HUES64 (cell line): ENCODE data around the gene HMCN2.

Source experiments
- H3K27ac ChIP-seq: 2 replicates; pipeline ENCODE4 v1.7.0; 2013; ENCODE audit warnings: low read depth, low read length, inconsistent platforms
- H3K27me3 ChIP-seq: 2 replicates; pipeline ENCODE4 v1.6.1; 2013; ENCODE audit warnings: mild to moderate bottlenecking, low read length; ENCODE audit not compliant: insufficient read depth
- H3K36me3 ChIP-seq: 2 replicates; pipeline ENCODE4 v1.6.1; 2013; ENCODE audit warnings: mild to moderate bottlenecking, low read length; ENCODE audit not compliant: insufficient read depth
- H3K4me1 ChIP-seq: 2 replicates; pipeline ENCODE4 v1.6.1; 2013; ENCODE audit warnings: mild to moderate bottlenecking, low read length, moderate library complexity; ENCODE audit not compliant: insufficient read depth
- H3K4me3 ChIP-seq: 2 replicates; pipeline ENCODE4 v1.5.1; 2013; ENCODE audit warnings: mild to moderate bottlenecking, low read length, moderate library complexity
- H3K9ac ChIP-seq: 2 replicates; pipeline ENCODE4 v1.6.1; 2013; ENCODE audit warnings: mild to moderate bottlenecking, low read depth, low read length
- H3K9me3 ChIP-seq: 2 replicates; pipeline ENCODE4 v1.6.1; 2013; ENCODE audit warnings: low read depth, low read length; ENCODE audit not compliant: insufficient read depth
- WGBS: fragments of 150-250, 120-280 bp; methylation state at CpG from one replicate; pipeline ENCODE4 v1.1.7; 2013; ENCODE audit warnings: missing lambda C conversion rate; 5-methylcytosine and 5-hydroxymethylcytosine counted together

HMCN2 gene

GRCh38 chr9:130295431-130295830, 29.9 kb downstream of the HMCN2 start:
- Histone ChIP-seq H3K36me3 (no peaks in the 10 kb centered on the region), H3K4me1 (no peaks in the 10 kb centered on the region), H3K9ac (no peak overlapping the region), H3K9me3 (no peaks in the 10 kb centered on the region), H3K27ac (no peak overlapping the region), H3K27me3 (no peaks in the 10 kb centered on the region), H3K4me3 (no peak overlapping the region)
- WGBS = 76% methylated on average over 11 of the region's 11 CpGs

GRCh38 chr9:130295945-130296782, 30.6 kb downstream of the HMCN2 start:
- no peaks in the 10 kb centered on the region for H3K27me3 ChIP-seq
- no peak overlapping the region for H3K4me3 ChIP-seq
- H3K36me3 ChIP-seq = no peaks in the 10 kb centered on the region
- WGBS = 84% methylated on average over 10 of the region's 10 CpGs
- H3K9ac ChIP-seq = no peak overlapping the region
- no peaks in the 10 kb centered on the region for H3K4me1 ChIP-seq
- no peak overlapping the region for H3K27ac ChIP-seq
- H3K9me3 ChIP-seq = no peaks in the 10 kb centered on the region

- Histone ChIP-seq H3K9me3 (no peaks in the 10 kb centered on the region), H3K36me3 (no peaks in the 10 kb centered on the region), H3K27ac (no peak overlapping the region), H3K9ac (no peak overlapping the region), H3K4me1 (no peaks in the 10 kb centered on the region), H3K27me3 (no peaks in the 10 kb centered on the region), H3K4me3 (no peak overlapping the region)
- WGBS = 64% methylated on average over 2 of the region's 2 CpGs
These were observed 31.2 kb downstream of the HMCN2 start for GRCh38 chr9:130296783-130297055.

DNA sequence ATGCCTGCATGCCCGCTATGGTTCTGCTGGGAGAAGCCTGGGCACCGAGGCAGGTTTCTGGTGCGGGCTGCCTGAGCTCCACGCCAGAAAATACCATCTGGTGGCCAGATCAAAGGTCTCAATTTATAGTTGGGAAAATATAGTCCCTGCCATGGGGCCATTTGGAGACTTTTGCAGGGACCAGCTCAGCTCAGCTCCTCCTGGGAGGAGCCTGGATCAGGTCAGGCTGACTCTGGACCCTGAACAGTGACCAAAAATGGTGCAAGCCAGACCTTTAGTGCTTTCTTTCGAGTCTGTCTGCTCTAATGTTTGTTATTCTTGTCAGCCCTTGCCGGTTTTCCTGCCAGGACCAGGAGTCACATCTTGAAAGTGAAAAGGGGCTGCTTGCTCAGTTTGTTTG, 31.8 kb downstream of the HMCN2 start:
- no peak overlapping the region for H3K9ac ChIP-seq
- H3K9me3 ChIP-seq = no peaks in the 10 kb centered on the region
- no peak overlapping the region for H3K27ac ChIP-seq
- no peaks in the 10 kb centered on the region for H3K36me3 ChIP-seq
- no peaks in the 10 kb centered on the region for H3K4me1 ChIP-seq
- no peaks in the 10 kb centered on the region for H3K27me3 ChIP-seq
- H3K4me3 ChIP-seq = no peak overlapping the region
- 86% methylated on average over 6 of the region's 6 CpGs for WGBS

- Histone ChIP-seq H3K4me3 (no peak overlapping the region), H3K9me3 (no peaks in the 10 kb centered on the region), H3K9ac (no peak overlapping the region), H3K4me1 (no peaks in the 10 kb centered on the region), H3K27me3 (no peaks in the 10 kb centered on the region), H3K36me3 (no peaks in the 10 kb centered on the region), H3K27ac (no peak overlapping the region)
- 67% methylated on average over 14 of the region's 15 CpGs for WGBS
These were observed 33.2 kb downstream of the HMCN2 start for GRCh38 chr9:130298662-130299279.

- Histone ChIP-seq H3K9me3 (no peaks in the 10 kb centered on the region), H3K9ac (no peak overlapping the region), H3K4me3 (no peak overlapping the region), H3K36me3 (no peaks in the 10 kb centered on the region), H3K4me1 (no peaks in the 10 kb centered on the region), H3K27me3 (no peaks in the 10 kb centered on the region), H3K27ac (no peak overlapping the region)
- WGBS = 89% methylated on average over 4 of the region's 4 CpGs
These were observed 34.4 kb downstream of the HMCN2 start for GRCh38 chr9:130299785-130300615.

DNA sequence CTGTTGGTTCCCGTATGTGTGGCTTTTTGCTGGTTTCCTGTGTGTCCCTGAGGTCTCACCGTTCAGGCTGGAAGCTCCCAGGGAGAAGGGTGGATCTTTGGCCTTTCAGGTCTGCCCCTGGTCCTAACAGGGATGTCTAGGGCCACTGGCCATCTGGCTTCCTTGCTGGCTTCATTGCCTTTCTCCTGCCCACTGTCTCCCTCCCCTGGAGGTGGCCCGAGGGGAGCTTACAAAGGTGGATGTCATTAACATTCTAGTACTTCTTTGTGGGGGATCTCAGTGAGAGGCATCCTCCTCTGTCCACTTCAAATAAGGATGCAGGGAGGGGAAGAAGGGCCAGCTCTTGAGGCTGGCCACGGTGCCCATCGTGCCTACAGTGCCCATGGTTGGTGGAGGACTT, 35.2 kb downstream of the HMCN2 start:
- Histone ChIP-seq H3K9ac (no peak overlapping the region), H3K4me3 (no peak overlapping the region)
- WGBS = 73% methylated on average over 4 of the region's 5 CpGs

GRCh38 chr9:130301483-130302286, 36.1 kb downstream of the HMCN2 start:
- H3K4me1 ChIP-seq = no peaks in the 10 kb centered on the region
- peaks cover 2% of the 10 kb centered on the region; the same call in 1 of the 2 replicates for H3K36me3 ChIP-seq
- H3K9me3 ChIP-seq = no peaks in the 10 kb centered on the region
- H3K4me3 ChIP-seq = no peak overlapping the region
- 88% methylated on average over 18 of the region's 18 CpGs for WGBS
- no peak overlapping the region for H3K9ac ChIP-seq
- no peaks in the 10 kb centered on the region for H3K27me3 ChIP-seq
- no peak overlapping the region for H3K27ac ChIP-seq

More for the DNA sequence above, 35.2 kb downstream of the HMCN2 start:
- Histone ChIP-seq H3K27ac (no peak overlapping the region), H3K36me3 (no peaks in the 10 kb centered on the region), H3K9me3 (no peaks in the 10 kb centered on the region), H3K27me3 (no peaks in the 10 kb centered on the region), H3K4me1 (no peaks in the 10 kb centered on the region)

GRCh38 chr9:130302785-130303612, 37.4 kb downstream of the HMCN2 start:
- Histone ChIP-seq H3K9me3 (no peaks in the 10 kb centered on the region), H3K27ac (no peak overlapping the region), H3K4me1 (no peaks in the 10 kb centered on the region), H3K36me3 (peaks cover 5% of the 10 kb centered on the region; the same call in 1 of the 2 replicates), H3K27me3 (no peaks in the 10 kb centered on the region), H3K9ac (no peak overlapping the region; the same call in 1 of the 2 replicates), H3K4me3 (no peak overlapping the region)
- WGBS = 90% methylated on average over 23 of the region's 23 CpGs

DNA sequence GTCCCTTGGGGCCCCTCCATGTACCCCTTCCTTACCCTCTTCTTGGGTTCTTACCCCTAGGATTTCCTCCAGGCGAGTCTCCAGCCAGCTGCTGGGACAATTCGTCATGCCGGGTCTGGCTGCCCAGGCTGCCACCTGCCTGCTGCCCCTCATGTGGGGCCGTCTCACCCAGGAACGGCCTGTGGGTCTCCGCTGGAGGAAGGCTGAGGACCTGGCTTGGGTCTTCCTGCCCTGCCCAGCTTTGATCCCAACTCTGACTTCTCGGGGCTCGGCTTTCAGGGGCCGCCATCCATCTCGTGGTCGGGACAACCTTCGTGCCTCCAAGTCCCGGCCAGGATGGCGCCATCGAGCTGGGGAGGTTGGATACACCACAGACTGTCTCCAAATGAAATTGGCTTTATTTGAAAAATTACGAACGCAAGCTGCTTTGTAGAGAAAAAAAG, 38.1 kb downstream of the HMCN2 start:
- H3K9ac ChIP-seq = no peak overlapping the region; the same call in 1 of the 2 replicates
- H3K36me3 ChIP-seq = peaks cover 5% of the 10 kb centered on the region; the same call in 1 of the 2 replicates
- H3K9me3 ChIP-seq = no peaks in the 10 kb centered on the region
- no peaks in the 10 kb centered on the region for H3K27me3 ChIP-seq
- H3K4me1 ChIP-seq = no peaks in the 10 kb centered on the region
- H3K27ac ChIP-seq = no peak overlapping the region
- WGBS = 90% methylated on average over 17 of the region's 17 CpGs
- no peak overlapping the region for H3K4me3 ChIP-seq
